ENCODE data around the gene TSNAX.
"Not testable (repeated sequence)": the region's sequence is repeated elsewhere in the genome, so short reads cannot be mapped to it uniquely, and the experiment has no call there.

TSNAX gene

GRCh38 chr1:231528172-231529029 is at the start of gene TSNAX:
Gene TSNAX (plus strand): TSS chr1:231528669. CDS start chr1:231528811, 142 bp downstream.
- DNase-seq = peak; percentile 91 to 92

DNA sequence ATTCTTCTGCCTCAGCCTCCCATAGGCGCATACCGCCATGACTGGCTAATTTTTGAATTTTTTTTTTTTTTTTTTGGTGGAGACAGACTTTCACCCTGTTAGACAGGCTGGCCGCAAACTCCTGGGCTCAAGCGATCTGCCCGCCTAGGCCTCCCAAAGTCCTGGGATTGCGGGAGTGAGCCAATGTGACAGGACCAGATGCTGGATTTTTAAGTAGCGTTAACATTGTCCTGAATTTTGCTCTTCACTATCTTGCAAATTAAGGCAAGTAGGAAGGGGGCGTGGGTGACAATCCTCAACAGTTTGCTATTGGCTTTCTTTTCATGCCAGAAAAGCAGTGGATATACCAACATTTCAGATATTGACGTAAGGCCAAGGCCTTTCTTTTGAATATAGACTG is 49.7 kb upstream of the TSNAX start:
- DNase-seq = no peak

GRCh38 chr1:231480008-231480407 is 48.5 kb upstream of the TSNAX start:
- DNase-seq = no peak

GRCh38 chr1:231481289-231481688 is 47.2 kb upstream of the TSNAX start:
- DNase-seq = no peak

DNA sequence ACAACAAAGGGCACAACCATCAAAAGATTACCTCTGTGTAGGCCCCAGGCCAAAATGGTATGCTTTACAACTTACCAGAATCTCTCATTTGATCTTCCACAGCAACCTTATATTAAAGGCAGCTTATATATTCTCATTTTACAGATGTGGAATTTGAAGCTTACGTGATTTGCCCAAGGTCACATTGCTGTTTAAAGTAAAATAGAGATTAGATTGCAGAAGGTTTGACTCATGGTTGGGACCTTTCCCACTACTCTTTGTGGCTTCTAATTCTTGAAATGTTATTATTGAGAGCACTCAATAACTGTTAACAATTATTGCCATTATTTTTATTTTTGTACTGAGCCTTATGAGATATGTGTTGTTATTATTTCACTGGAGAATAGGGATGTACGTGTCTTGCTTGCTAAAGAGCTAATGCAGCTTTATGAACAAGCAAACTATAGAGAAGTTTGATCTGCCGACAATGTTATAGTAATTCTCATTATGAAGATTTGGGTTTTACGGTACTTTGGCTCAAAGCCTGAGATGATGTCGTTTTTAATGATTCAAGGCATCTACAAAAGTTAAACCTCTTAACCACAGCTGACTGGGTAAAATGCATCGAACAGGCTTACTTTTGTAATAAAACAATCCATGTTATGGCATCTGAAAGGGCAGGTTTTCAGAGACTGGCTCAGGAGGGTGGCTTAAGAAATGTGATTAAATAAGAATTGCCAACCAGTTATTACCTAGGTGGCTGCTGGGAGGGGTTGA is 43.3 kb upstream of the TSNAX start:
- no peak for DNase-seq

- no peak for DNase-seq
These were observed 41.5 kb upstream of the TSNAX start for GRCh38 chr1:231487019-231487418.

GRCh38 chr1:231487910-231488309 is 40.6 kb upstream of the TSNAX start:
- DNase-seq = no peak

GRCh38 chr1:231493421-231494185 is 34.9 kb upstream of the TSNAX start:
- DNase-seq = no peak

- DNase-seq = no peak
These were observed 33.9 kb upstream of the TSNAX start for GRCh38 chr1:231494439-231495110.

- no peak for DNase-seq
These were observed 30.8 kb upstream of the TSNAX start for GRCh38 chr1:231497629-231498152.

DNA sequence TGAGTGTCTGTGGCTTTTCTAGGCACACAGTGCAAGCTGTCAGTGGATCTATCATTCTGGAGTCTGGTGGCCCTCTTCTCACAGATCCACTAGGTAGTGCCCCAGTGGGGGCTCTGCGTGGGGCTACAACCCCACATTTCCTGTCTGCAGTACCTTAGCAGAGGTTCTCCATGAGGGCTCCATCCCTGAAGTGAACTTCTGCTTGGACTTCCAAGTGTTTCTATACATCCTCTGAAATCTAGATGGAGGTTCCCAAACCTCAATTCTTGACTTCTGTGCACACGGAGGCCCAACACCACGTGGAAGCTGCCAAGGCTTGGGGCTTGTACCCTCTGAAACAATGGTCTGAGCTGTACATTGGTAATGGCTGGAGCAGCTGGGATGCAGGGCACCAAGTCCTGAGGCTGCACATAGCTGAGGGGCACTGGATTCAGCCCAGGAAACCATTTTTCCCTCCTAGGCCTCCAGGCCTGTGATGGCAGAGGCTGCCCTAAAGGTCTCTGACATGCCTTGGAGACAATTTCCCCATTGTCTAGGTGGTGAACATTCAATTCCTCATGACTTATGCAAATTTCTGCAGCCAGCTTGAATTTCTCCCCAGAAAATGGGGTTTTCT is 29.2 kb upstream of the TSNAX start:
- DNase-seq = no peak

DNA sequence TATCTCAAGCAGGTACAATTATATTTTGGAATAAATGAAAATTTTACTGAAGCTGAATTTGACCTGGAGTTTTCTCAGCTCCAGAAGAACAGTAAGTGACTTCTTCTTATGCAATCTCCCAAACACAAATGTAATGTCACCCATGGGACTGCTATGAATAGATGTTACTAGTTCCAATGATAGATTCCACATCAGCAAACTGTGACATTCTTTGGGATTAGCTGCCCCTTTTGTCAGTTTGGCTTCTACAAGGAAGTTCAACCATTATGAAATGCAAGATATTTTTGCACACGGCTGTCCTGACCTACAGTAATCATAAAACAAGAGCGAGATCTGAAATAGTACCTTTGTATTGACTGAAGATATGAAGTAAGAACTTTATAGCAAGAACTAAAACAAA is 27.8 kb upstream of the TSNAX start:
- no peak for DNase-seq

DNA sequence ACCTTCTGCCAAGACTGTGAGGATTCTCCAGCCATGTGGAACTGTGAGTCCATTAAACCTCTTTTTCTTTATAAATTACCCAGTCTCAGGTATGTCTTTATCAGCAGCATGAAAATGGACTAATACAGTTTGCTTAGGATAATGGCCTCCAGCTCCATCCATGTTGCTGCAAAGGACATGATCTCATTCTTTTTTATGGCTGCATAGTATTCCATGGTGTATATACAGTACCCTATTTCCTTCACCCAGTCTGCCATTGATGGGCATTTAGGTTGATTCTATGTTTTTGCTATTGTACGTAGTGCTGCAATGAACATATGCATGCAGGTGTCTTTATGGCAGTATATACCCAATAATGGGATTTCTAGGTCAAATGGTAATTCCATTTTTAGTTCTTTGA is 25.3 kb upstream of the TSNAX start:
- not testable (repeated sequence) for DNase-seq

DNA sequence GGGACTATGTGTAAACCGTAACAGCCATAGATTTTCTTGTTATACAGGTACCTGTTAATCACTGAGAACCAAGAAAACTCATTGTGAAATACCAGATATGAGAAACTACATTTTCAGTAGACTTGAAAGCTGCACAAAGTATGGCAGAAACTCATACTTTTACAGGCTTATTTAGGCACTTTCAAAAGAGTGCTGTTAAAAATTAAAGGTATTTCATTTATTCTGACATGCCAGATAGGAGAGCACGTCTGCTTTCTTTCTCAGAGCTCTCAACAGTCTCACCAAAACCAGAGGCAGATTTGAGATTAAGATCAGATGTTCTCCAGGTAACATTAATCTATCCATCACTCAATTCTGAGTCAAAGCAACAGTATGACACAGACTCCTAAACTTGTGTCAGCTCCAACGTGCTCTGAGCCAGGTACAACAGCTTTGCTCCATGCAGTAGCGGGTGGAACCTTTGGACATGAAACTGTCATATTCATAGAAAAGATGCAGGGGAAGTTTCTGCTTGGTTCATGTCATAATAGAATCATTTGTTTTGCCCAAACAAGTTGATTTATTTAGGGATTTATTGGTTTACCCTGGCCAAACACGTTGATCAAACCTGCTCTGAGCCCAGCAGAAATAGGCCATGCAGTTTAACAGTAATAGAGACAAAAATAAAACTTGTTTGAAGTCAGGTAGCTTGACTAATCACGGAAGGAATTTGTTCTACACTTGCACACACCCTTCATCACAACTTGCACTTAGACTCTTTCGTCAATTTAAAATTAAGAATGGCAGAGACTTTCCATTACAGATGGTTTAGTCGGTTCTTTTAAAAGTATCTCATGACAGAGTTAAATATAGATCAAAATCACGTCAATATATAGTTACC is 20.8 kb upstream of the TSNAX start:
- DNase-seq = no peak

DNA sequence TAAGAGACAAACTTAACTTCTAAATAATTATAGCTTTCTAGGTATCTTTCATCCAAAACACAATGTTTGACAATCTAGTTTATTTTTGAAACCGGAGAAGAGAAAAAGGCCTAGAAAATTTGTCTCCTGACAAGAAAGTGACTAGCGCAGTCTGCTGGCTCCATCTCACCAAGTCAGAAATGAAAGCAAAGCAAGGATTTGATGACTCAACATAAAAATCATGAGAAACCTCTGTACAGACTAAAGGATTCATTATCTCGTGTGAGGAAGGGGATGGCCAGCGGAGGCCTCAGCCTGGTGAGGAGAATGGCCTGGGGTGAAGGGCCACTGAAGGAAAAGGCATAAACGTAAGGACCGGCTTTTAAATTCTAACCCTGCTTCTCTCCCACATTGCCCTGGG is 20.0 kb upstream of the TSNAX start:
- DNase-seq = no peak

DNA sequence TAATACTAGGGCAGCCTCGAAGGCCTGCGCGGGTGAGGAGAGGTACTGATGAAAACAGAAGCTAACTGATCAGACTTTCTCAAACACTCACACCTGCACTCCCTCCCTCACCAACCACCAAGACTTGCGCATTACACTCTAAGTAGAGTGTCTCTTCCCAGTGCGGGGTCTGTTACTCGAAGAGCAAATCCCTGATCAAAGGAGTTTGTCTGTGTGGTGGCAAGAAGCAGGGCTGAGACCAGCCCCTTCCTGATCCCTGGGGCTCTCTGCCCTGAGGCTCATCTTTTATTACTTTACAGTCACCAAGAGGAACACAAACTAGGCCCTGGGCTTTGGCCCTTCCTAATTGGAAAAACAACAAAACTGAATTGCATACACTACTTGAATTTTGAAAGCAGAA is 19.5 kb upstream of the TSNAX start:
- DNase-seq = no peak

GRCh38 chr1:231512147-231512698 is 16.2 kb upstream of the TSNAX start:
- no peak for DNase-seq

GRCh38 chr1:231515748-231516147 is 12.7 kb upstream of the TSNAX start:
- no peak for DNase-seq

GRCh38 chr1:231517076-231517475 is 11.4 kb upstream of the TSNAX start:
- no peak for DNase-seq

DNA sequence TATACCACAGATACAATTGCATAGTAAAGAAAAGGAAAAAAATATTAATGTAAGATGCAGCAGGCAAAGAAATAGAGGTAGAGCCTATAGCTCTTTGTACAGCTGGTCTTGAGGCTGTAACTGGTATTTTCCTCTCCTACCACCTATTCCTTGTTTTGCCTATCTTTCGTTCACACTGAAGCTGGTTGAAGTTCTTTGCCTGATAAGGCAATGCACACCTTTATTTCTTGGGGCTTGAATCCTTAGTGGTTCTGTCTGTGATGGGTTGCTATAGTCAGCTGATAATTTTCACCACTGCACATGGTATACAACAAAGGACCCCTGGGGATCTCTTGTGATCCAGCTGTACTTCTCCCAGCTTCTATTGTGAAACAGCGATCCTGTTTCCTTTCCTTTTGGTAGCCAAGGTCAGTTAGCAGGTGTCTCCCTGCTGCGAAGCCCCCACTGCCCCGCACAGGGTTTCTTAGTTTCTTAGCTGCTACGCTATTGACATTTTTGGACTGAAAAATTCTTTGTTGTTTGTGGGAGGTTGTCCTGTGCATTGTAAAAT is 9.9 kb upstream of the TSNAX start:
- no peak for DNase-seq

Measured in CD4-positive, alpha-beta T cell treated with Interleukin-1 beta for 1 hour (primary cell).